ENCODE results near the gene BRMS1. TPM values are rescaled to one million over a fixed set of nuclear protein-coding genes. Genes with fewer than 3 reads are reported as not detected.

BRMS1 gene
- total and polyA plus RNA-seq, 10 of the 15 experiments (the other 5 are each of a cell fraction or from before 2014, with no cell fraction given) = 2.1 to 85.3 (median 48.5) TPM

- TF ChIP-seq CEBPZ (IDR thresholded peaks at IDR 0.05; ENCODE audit: low read depth, low read length) (no peak), RBBP5 (conservative IDR thresholded peaks at IDR 0.05) (no peak)
Observed at GRCh38 chr11:66324664-66325063, 20.2 kb downstream of the BRMS1 start (continued).

- no peak overlapping the region for H3K27ac ChIP-seq (ENCODE audit: control insufficient read depth, insufficient read depth)
- H3K4me3 ChIP-seq = no peak overlapping the region
- no peak overlapping the region for H3K9ac ChIP-seq (ENCODE audit: control insufficient read depth, insufficient read depth, low read length)
- RAD21 ChIA-PET (ENCODE audit: unreplicated experiment) = no interaction called here
- no peak for FAIRE-seq
- no peaks in the 10 kb centered on the region for H4K20me1 ChIP-seq (ENCODE audit: control insufficient read depth, insufficient read depth)
- POLR2A ChIA-PET = no interaction called here
- CTCF ChIA-PET = interaction anchor here (3.8 kb wide), 1 partner anchor 12 kb away, joined by 34 read pairs; no protein-coding TSS in a partner anchor
- intact Hi-C loops (cut with micrococcal nuclease; ENCODE audit: unreplicated experiment) (no loop called here), in situ Hi-C loops (cut with MboI) (no loop called here)
- no peak overlapping the region for H3K4me2 ChIP-seq (ENCODE audit: control insufficient read depth, insufficient read depth)
- WGBS (ENCODE audit: insufficient coverage, insufficient replicate concordance, low lambda C conversion rate, missing lambda C conversion rate) = 68% methylated on average over 1 of the region's 1 CpG
- no peaks in the 10 kb centered on the region for H3K79me2 ChIP-seq (ENCODE audit: control insufficient read depth, insufficient read depth, low read length)
- no peak overlapping the region for H2AFZ ChIP-seq (ENCODE audit: control insufficient read depth, low read depth, low read length)
- BruUV-seq (replicated peaks) = no TSS peak
- H3K36me3 ChIP-seq (ENCODE audit: control insufficient read depth in 2 of 2, insufficient read depth in 2 of 2, low read length in 1 of 2) = no peaks in the 10 kb centered on the region
- peaks cover 8% of the 10 kb centered on the region for H3K4me1 ChIP-seq (ENCODE audit: control insufficient read depth, insufficient read depth, low read length)
- H3K27me3 ChIP-seq (replicated peaks in 1 of 2; ENCODE audit: control insufficient read depth in 2 of 2, insufficient read depth in 2 of 2, low read length in 1 of 2) = no peaks in the 10 kb centered on the region; a peak in 1 of 4 replicates
- no peaks in the 10 kb centered on the region; the same call in 2 of the 3 replicates for H3K9me3 ChIP-seq (replicated peaks; ENCODE audit: control insufficient read depth, insufficient read depth, low read length)
- ATAC-seq = no peak
- SMC1A ChIA-PET (ENCODE audit: uncharacterized antibody, unreplicated experiment) = interaction anchor here (3.4 kb wide), 1 partner anchor 12 kb away, joined by 12 read pairs; no protein-coding TSS in a partner anchor
- DNase-seq (ENCODE audit: low read depth, low spot score) = no peak
- no peak for TF ChIP-seq POU2F2 (IDR thresholded peaks at IDR 0.05; ENCODE audit: borderline replicate concordance, low read depth, low read length)
- TF ChIP-seq TAF1 (IDR thresholded peaks at IDR 0.05; ENCODE audit: borderline replicate concordance, low read depth, low read length) = no peak
- no peak for TF ChIP-seq HCFC1 (IDR thresholded peaks at IDR 0.05; ENCODE audit: low read length)
- TF ChIP-seq POLR2AphosphoS5 (IDR thresholded peaks at IDR 0.05; ENCODE audit: low read length) = no peak
- no peak for TF ChIP-seq BCL11A (IDR thresholded peaks at IDR 0.05; ENCODE audit: low read depth, low read length)
- no peak for TF ChIP-seq NR2C1 (IDR thresholded peaks at IDR 0.05)
- TF ChIP-seq BHLHE40 (IDR thresholded peaks at IDR 0.05; ENCODE audit: borderline replicate concordance in 1 of 2, low read depth in 2 of 2, low read length in 1 of 2) = no peak
- TF ChIP-seq ZNF592 (IDR thresholded peaks at IDR 0.05) = no peak
- TF ChIP-seq BRCA1 (IDR thresholded peaks at IDR 0.05; ENCODE audit: low read depth, low read length) = no peak
- TF ChIP-seq PML (IDR thresholded peaks at IDR 0.05; ENCODE audit: low read length) = no peak
- TF ChIP-seq HDAC6 (IDR thresholded peaks at IDR 0.05; ENCODE audit: unreplicated experiment) = no peak
- no peak for TF ChIP-seq NBN (IDR thresholded peaks at IDR 0.05)
- TF ChIP-seq LARP7 (IDR thresholded peaks at IDR 0.05) = no peak
- no peak for TF ChIP-seq EED (IDR thresholded peaks at IDR 0.05; ENCODE audit: low read depth)
Observed at GRCh38 chr11:66323684-66324083, 21.2 kb downstream of the BRMS1 start.

All from GM12878 (cell line).